Endothelial cell of umbilical vein (primary cell): Measurements from ENCODE around the gene RPS6KA5. TPM values are rescaled to one million over a fixed set of nuclear protein-coding genes. Genes with fewer than 3 reads are reported as not detected.

ENCODE experiments used
- BruUV-seq: library from RNA; stranded (reverse); fragments of 400-500 nt; replicated peaks from 2 replicates; lab custom pipeline; 2021; lab: Mats Ljungman, UMichigan
- CTCF ChIA-PET: fragments of 300-600, 350-600 bp; sonication (Branson Sonifier 250); formaldehyde crosslinking; loops from one replicate; lab custom pipeline; 2021; ENCODE audit warnings: antibody characterized with exemption, inconsistent platforms; lab: Charles Lee
- POLR2A ChIA-PET: fragments of 300-600, 350-600 bp; sonication (Branson Sonifier 250); formaldehyde crosslinking; loops from one replicate; lab custom pipeline; 2021; ENCODE audit warnings: antibody characterized with exemption, inconsistent platforms; lab: Charles Lee
- DNase-seq: peaks from one replicate; pipeline ENCODE4 v3.0.0-alpha.2; 2011; ENCODE audit warnings: low read depth, low spot score
- FAIRE-seq: peaks from 2 replicates; lab custom pipeline; 2011; peaks lifted over from hg19 to GRCh38; lab: Jason Lieb, UNC
- H2AFZ ChIP-seq: 2 replicates; pipeline ENCODE4 v1.6.0; 2012; ENCODE audit warnings: low read depth, low read length, control low read depth, inconsistent platforms
- H3K27ac ChIP-seq: 2 replicates; pipeline ENCODE4 v1.5.1; 2011; ENCODE audit warnings: low read depth, mild to moderate bottlenecking, control low read depth, low read length, moderate library complexity; ENCODE audit not compliant: insufficient read depth
- H3K27me3 ChIP-seq, 2 experiments: 2 replicates each; pipeline versions ENCODE4 v1.6.0 to v1.6.1; 2011; ENCODE audit warnings: low read length in 2 of 2, mixed read lengths in 1 of 2; ENCODE audit not compliant: control insufficient read depth in 2 of 2, insufficient read depth in 2 of 2
- H3K36me3 ChIP-seq, 2 experiments: 2 replicates in 1 of 2; 3 replicates in 1 of 2; pipeline ENCODE4 v1.5.1; 2011; ENCODE audit warnings: low read length in 2 of 2, mild to moderate bottlenecking in 1 of 2, moderate library complexity in 1 of 2; ENCODE audit not compliant: control insufficient read depth in 2 of 2, insufficient read depth in 2 of 2; ENCODE audit errors: extremely low read depth in 1 of 2
- H3K4me1 ChIP-seq: 3 replicates; pipeline ENCODE4 v1.5.1; 2011; ENCODE audit warnings: mild to moderate bottlenecking, low read length; ENCODE audit not compliant: control insufficient read depth, insufficient read depth; ENCODE audit errors: extremely low read depth
- H3K4me2 ChIP-seq: 2 replicates; pipeline ENCODE4 v1.6.1; 2011; ENCODE audit warnings: low read length, control low read depth, mixed read lengths; ENCODE audit not compliant: insufficient read depth
- H3K4me3 ChIP-seq, 3 experiments: fragments of 200-600 bp in 1 of 3; sonication (generic), shearing (Covaris generic) in 1 of 3; replicated peaks in 1 of 3; 2 replicates each; pipeline ENCODE4 v1.5.1; 2011 to 2016; ENCODE audit warnings: control low read depth in 3 of 3, low read length in 3 of 3, mild to moderate bottlenecking in 2 of 3, inconsistent platforms in 1 of 3, low read depth in 1 of 3, moderate library complexity in 1 of 3; ENCODE audit not compliant: insufficient read depth in 1 of 3
- H3K79me2 ChIP-seq: 2 replicates; pipeline ENCODE4 v1.6.0; 2012; ENCODE audit warnings: low read length, inconsistent platforms; ENCODE audit not compliant: control insufficient read depth, insufficient read depth
- H3K9ac ChIP-seq: replicated peaks from 2 replicates; pipeline ENCODE3; 2011; ENCODE audit warnings: low read length, control low read depth; ENCODE audit not compliant: insufficient read depth; ENCODE audit errors: extremely low read depth
- H3K9me1 ChIP-seq: replicated peaks from 3 replicates; pipeline ENCODE4 v1.6.0; 2011; ENCODE audit warnings: mild to moderate bottlenecking, low read length; ENCODE audit not compliant: control insufficient read depth, insufficient read depth; ENCODE audit errors: extremely low read depth
- H3K9me3 ChIP-seq: replicated peaks from 2 replicates; pipeline ENCODE4 v1.5.1; 2012; ENCODE audit warnings: low read length, inconsistent platforms; ENCODE audit not compliant: control insufficient read depth, insufficient read depth
- H4K20me1 ChIP-seq: replicated peaks from 2 replicates; pipeline ENCODE3; 2011; ENCODE audit warnings: mild to moderate bottlenecking, low read length; ENCODE audit not compliant: control insufficient read depth, insufficient read depth; ENCODE audit errors: extremely low read depth
- EZH2 ChIP-seq: IDR thresholded peaks from 2 replicates; pipeline ENCODE4 v1.6.1; 2012; ENCODE audit warnings: borderline replicate concordance, low read depth, mild to moderate bottlenecking, moderate library complexity, low read length, inconsistent platforms; ENCODE audit not compliant: severe bottlenecking
- FOS ChIP-seq: IDR thresholded peaks from 2 replicates; pipeline ENCODE4 v1.6.1; 2011; ENCODE audit warnings: mild to moderate bottlenecking, low read length, moderate library complexity, borderline replicate concordance; ENCODE audit not compliant: insufficient read depth
- GATA2 ChIP-seq: IDR thresholded peaks from 2 replicates; pipeline ENCODE4 v1.7.0; 2011; ENCODE audit warnings: low read depth, mild to moderate bottlenecking, moderate library complexity, mixed read lengths, low read length; ENCODE audit not compliant: insufficient read length, insufficient read depth
- JUN ChIP-seq: IDR thresholded peaks from 2 replicates; pipeline ENCODE4 v1.6.1; 2011; ENCODE audit warnings: borderline replicate concordance, low read depth; ENCODE audit not compliant: insufficient read length, insufficient read depth
- MAX ChIP-seq: IDR thresholded peaks from 2 replicates; pipeline ENCODE4 v1.6.1; 2011; ENCODE audit not compliant: insufficient read depth, insufficient read length
- MYC ChIP-seq: IDR thresholded peaks from one replicate; pipeline ENCODE4 v1.6.1; 2011; ENCODE audit warnings: mild to moderate bottlenecking, low read depth, low read length
- POLR2A ChIP-seq: IDR thresholded peaks from 2 replicates; pipeline ENCODE4 v1.6.1; 2012; ENCODE audit warnings: low read depth, mild to moderate bottlenecking, control low read depth, low read length
- POLR2AphosphoS5 ChIP-seq: IDR thresholded peaks from 2 replicates; pipeline ENCODE4 v1.6.1; 2012; ENCODE audit warnings: low read depth, mild to moderate bottlenecking, control low read depth, low read length, moderate library complexity; ENCODE audit not compliant: insufficient read depth
- dilution Hi-C: fragments of 300-500 bp; cut with MboI; formaldehyde crosslinking; loops from one replicate; pipeline ENCODE4 v1.15.0; 2019; ENCODE audit warnings: low sequenced_read_pairs; ENCODE audit not compliant: extremely low pct_ligation_motif_present
- intact Hi-C: fragments of 100-400 bp; cut with micrococcal nuclease; formaldehyde crosslinking; loops from one replicate; pipeline ENCODE4 v1.10.0; 2022
- polyA plus RNA-seq, 4 experiments: library from polyadenylated mRNA; depleted of rRNA in 3 of 4; stranded (reverse) in 3 of 4; unstranded in 1 of 4; fragments of >200 nt; gene quantifications; 2 replicates each; pipeline versions ENCODE4 v1.2.1 to v1.2.3, GENCODE V29; 2011 to 2012; ENCODE audit warnings: missing spikeins in 1 of 4
- total RNA-seq: library from RNA; stranded (reverse); gene quantifications from 2 replicates; pipeline ENCODE4 v1.2.3, GENCODE V29; 2021
- TF ChIP-seq, protein P1 (sequence below), 2 donors: IDR thresholded peaks; 1 replicate in 1 of 2; 2 replicates in 1 of 2; pipeline ENCODE4 v1.5.1; 2011; ENCODE audit warnings: low read length in 2 of 2, mild to moderate bottlenecking in 2 of 2, moderate library complexity in 2 of 2, control low read depth in 1 of 2, inconsistent platforms in 1 of 2, low read depth in 1 of 2; ENCODE audit not compliant: insufficient read depth in 1 of 2; ENCODE audit errors: extremely low read depth in 1 of 2

The RPS6KA5 gene
- total and polyA plus RNA-seq, 2 donors (not counting 3 experiments of a cell fraction or from before 2014, with no cell fraction given) = 2.9 to 5.4 TPM

DNA sequence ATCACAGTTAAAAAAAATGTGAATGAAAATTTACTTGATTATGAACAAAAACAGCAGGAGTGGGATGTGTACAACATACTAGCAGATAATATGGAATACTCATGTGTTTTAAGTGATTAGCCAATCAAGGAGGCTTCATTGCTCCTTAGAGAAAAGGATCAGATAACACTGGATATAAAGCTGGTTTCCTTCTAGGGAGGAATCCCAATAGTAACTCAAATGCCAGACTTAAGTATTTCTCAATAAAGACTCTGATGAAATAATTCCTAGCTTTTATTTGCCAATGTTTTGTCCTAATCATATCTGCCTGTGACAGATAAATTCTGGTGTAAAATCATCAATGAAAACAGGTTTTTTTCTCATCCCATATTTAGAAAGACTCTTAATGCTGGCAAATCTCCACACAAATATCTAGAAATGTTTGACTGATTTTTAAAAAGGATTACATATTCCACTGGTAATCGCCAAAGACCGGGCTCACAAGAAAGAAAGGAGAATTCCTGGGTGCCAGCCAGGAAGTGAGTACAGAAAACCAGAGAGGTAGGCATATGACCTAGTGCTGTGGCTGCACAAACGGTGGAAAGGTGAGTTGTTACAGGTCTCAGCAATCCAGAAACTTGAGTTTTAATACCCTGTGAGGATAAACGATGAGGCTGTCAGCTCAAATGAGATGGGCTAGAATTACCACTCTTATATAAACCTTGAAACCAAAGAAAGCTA, 135.7 kb downstream of the RPS6KA5 start:
- no peak for DNase-seq
- Histone ChIP-seq H3K4me2 (no peak overlapping the region), H3K4me3 (no peak overlapping the region), H3K27ac (no peak overlapping the region), H3K36me3 (no peaks in the 10 kb centered on the region), H3K9me3 (no peaks in the 10 kb centered on the region), H3K9me1 (no peaks in the 10 kb centered on the region), H3K9ac (no peak overlapping the region), H3K4me1 (no peaks in the 10 kb centered on the region), H4K20me1 (no peaks in the 10 kb centered on the region), H3K27me3 (no peaks in the 10 kb centered on the region), H2AFZ (no peak overlapping the region), H3K79me2 (no peaks in the 10 kb centered on the region)
- BruUV-seq = no TSS peak
- CTCF ChIA-PET = interaction anchor here (1.2 to 1.5 kb wide), 2 partner anchors 22 to 248 kb away, joined by 6 to 7 read pairs; no protein-coding TSS in a partner anchor
- dilution Hi-C loops = loop anchor here (25.0 kb wide), 1 partner anchor 363 kb away; no protein-coding TSS in a partner anchor
- TF ChIP-seq FOS (no peak), EZH2 (no peak), MYC (no peak), GATA2 (no peak), MAX (no peak), POLR2AphosphoS5 (no peak), JUN (no peak), POLR2A (no peak)
- TF ChIP-seq, protein P1, sequence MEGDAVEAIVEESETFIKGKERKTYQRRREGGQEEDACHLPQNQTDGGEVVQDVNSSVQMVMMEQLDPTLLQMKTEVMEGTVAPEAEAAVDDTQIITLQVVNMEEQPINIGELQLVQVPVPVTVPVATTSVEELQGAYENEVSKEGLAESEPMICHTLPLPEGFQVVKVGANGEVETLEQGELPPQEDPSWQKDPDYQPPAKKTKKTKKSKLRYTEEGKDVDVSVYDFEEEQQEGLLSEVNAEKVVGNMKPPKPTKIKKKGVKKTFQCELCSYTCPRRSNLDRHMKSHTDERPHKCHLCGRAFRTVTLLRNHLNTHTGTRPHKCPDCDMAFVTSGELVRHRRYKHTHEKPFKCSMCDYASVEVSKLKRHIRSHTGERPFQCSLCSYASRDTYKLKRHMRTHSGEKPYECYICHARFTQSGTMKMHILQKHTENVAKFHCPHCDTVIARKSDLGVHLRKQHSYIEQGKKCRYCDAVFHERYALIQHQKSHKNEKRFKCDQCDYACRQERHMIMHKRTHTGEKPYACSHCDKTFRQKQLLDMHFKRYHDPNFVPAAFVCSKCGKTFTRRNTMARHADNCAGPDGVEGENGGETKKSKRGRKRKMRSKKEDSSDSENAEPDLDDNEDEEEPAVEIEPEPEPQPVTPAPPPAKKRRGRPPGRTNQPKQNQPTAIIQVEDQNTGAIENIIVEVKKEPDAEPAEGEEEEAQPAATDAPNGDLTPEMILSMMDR (IDR thresholded peaks at IDR 0.05; ENCODE audit: extremely low read depth in 1 of 2, insufficient read depth in 1 of 2, low read depth in 1 of 2, low read length in 2 of 2) = no peak
- POLR2A ChIA-PET = no interaction called here
- intact Hi-C loops = no loop called here
- no peak for FAIRE-seq
